Keratinocyte (primary cell): ENCODE results near the gene CPN2. TPM values are rescaled to one million over a fixed set of nuclear protein-coding genes. Genes with fewer than 3 reads are reported as not detected.

Source experiments
- DNase-seq: peaks from one replicate; pipeline ENCODE4 v3.0.0-alpha.2; 2011; ENCODE audit warnings: low read depth, missing footprints, low spot score
- FAIRE-seq: peaks from 2 replicates; lab custom pipeline; 2011; peaks lifted over from hg19 to GRCh38; lab: Jason Lieb, UNC
- H2AFZ ChIP-seq: 2 replicates; pipeline ENCODE4 v1.6.0; 2012; ENCODE audit warnings: low read length, control low read depth, inconsistent platforms; ENCODE audit not compliant: control insufficient read depth
- H3K27ac ChIP-seq: 2 replicates; pipeline ENCODE4 v1.5.1; 2011; ENCODE audit warnings: low read length; ENCODE audit not compliant: control insufficient read depth, insufficient read depth
- H3K27me3 ChIP-seq: 3 replicates; pipeline ENCODE4 v1.6.0; 2011; ENCODE audit warnings: low read length; ENCODE audit not compliant: control insufficient read depth, insufficient read depth; ENCODE audit errors: extremely low read depth
- H3K36me3 ChIP-seq, 2 experiments: 2 replicates in 1 of 2; 3 replicates in 1 of 2; pipeline ENCODE4 v1.5.1; 2011; ENCODE audit warnings: low read length in 2 of 2, mild to moderate bottlenecking in 1 of 2; ENCODE audit not compliant: control insufficient read depth in 2 of 2, insufficient read depth in 2 of 2; ENCODE audit errors: extremely low read depth in 1 of 2
- H3K4me1 ChIP-seq: 3 replicates; pipeline ENCODE4 v1.5.1; 2011; ENCODE audit warnings: low read length; ENCODE audit not compliant: control insufficient read depth, insufficient read depth; ENCODE audit errors: extremely low read depth
- H3K4me2 ChIP-seq: 3 replicates; pipeline ENCODE4 v1.6.0; 2011; ENCODE audit warnings: low read depth, low read length; ENCODE audit not compliant: control insufficient read depth, insufficient read depth; ENCODE audit errors: extremely low read depth
- H3K4me3 ChIP-seq, 3 experiments: fragments of 200-600 bp in 1 of 3; sonication (generic) in 1 of 3; 2 replicates in 2 of 3; 3 replicates in 1 of 3; pipeline ENCODE4 v1.5.1; 2011 to 2016; ENCODE audit warnings: low read length in 3 of 3, mild to moderate bottlenecking in 3 of 3, control low read depth in 2 of 3, inconsistent platforms in 1 of 3, low read depth in 1 of 3, mixed read lengths in 1 of 3, mixed run types in 1 of 3, moderate library complexity in 1 of 3; ENCODE audit not compliant: control insufficient read depth in 2 of 3, insufficient read depth in 2 of 3; ENCODE audit errors: extremely low read depth in 1 of 3
- H3K79me2 ChIP-seq: 2 replicates; pipeline ENCODE4 v1.6.0; 2012; ENCODE audit warnings: low read length; ENCODE audit not compliant: control insufficient read depth, insufficient read depth
- H3K9ac ChIP-seq: 3 replicates; pipeline ENCODE4 v1.6.0; 2011; ENCODE audit warnings: low read length; ENCODE audit not compliant: control insufficient read depth, insufficient read depth; ENCODE audit errors: extremely low read depth
- H3K9me1 ChIP-seq: 3 replicates; pipeline ENCODE4 v1.6.0; 2011; ENCODE audit warnings: low read length; ENCODE audit not compliant: control insufficient read depth, insufficient read depth; ENCODE audit errors: extremely low read depth
- H3K9me3 ChIP-seq: 2 replicates; pipeline ENCODE4 v1.5.1; 2012; ENCODE audit warnings: low read depth, low read length; ENCODE audit not compliant: control insufficient read depth
- H4K20me1 ChIP-seq: 3 replicates; pipeline ENCODE4 v1.6.0; 2011; ENCODE audit warnings: low read length; ENCODE audit not compliant: control insufficient read depth, insufficient read depth; ENCODE audit errors: extremely low read depth
- EZH2 ChIP-seq: IDR thresholded peaks from one replicate; pipeline ENCODE4 v1.6.1; 2012; ENCODE audit warnings: inconsistent platforms, mild to moderate bottlenecking, low read length, moderate library complexity
- dilution Hi-C: fragments of 300-500 bp; cut with MboI; formaldehyde crosslinking; loops from one replicate; pipeline ENCODE4 v1.7.0; 2020; ENCODE audit warnings: low sequenced_read_pairs; ENCODE audit not compliant: extremely low pct_ligation_motif_present
- polyA plus RNA-seq, 5 experiments: library from polyadenylated mRNA; depleted of rRNA in 3 of 5; stranded (reverse) in 3 of 5; stranded (forward) in 1 of 5; unstranded in 1 of 5; fragments of >200 nt; gene quantifications; 1 replicate in 1 of 5; 2 replicates in 3 of 5; 3 replicates in 1 of 5; pipeline versions ENCODE4 v1.2.1 to v1.2.3, GENCODE V29; 2011 to 2012; ENCODE audit warnings: missing spikeins in 2 of 5, low read depth in 1 of 5, low replicate concordance in 1 of 5
- TF ChIP-seq, protein P1 (sequence below), 3 experiments: IDR thresholded peaks in 1 of 3; conservative IDR thresholded peaks in 1 of 3; optimal IDR thresholded peaks in 1 of 3; 2 replicates in 2 of 3; 3 replicates in 1 of 3; pipeline versions ENCODE3 to v1.5.1; 2011; ENCODE audit warnings: low read length in 3 of 3, mild to moderate bottlenecking in 3 of 3, moderate library complexity in 2 of 3, control low read depth in 1 of 3, inconsistent platforms in 1 of 3; ENCODE audit not compliant: insufficient read depth in 2 of 3; ENCODE audit errors: extremely low read depth in 1 of 3

CPN2 gene
- polyA plus RNA-seq, 1 donor (not counting 4 experiments of a cell fraction or from before 2014, with no cell fraction given), result not detected

DNA sequence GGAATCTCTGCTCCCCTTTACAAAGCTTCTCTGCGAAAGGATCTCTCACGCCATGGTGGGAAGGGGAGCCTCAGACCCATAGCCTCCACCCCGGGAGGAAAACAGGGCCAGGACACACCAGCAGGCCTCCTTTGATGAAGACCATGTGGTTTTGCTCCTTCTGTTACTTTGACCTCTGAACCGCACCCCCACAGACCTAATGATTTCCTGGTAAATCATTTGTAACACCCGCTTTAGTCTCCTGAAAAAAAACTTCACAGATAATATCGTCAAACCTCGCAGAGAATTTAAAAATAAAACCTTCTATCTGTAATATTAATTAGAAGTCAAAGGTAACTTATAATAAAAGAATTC is 18.3 kb downstream of the CPN2 start:
- H3K9me1 ChIP-seq, result no peaks in the 10 kb centered on the region
- no peak overlapping the region for H3K9ac ChIP-seq
- no peak overlapping the region for H3K27ac ChIP-seq
- no peaks in the 10 kb centered on the region for H3K27me3 ChIP-seq
- H3K79me2 ChIP-seq, result no peaks in the 10 kb centered on the region
- dilution Hi-C loops, result no loop called here
- H3K4me2 ChIP-seq, result peak overlapping the region; percentile 84
- no peaks in the 10 kb centered on the region for H4K20me1 ChIP-seq
- FAIRE-seq, result no peak
- H3K9me3 ChIP-seq, result no peaks in the 10 kb centered on the region
- H3K36me3 ChIP-seq, result no peaks in the 10 kb centered on the region
- DNase-seq, result no peak
- H3K4me3 ChIP-seq, result no peak overlapping the region
- peaks cover 22% of the 10 kb centered on the region for H3K4me1 ChIP-seq
- no peak overlapping the region for H2AFZ ChIP-seq
- no peak for TF ChIP-seq EZH2
- TF ChIP-seq, protein P1, sequence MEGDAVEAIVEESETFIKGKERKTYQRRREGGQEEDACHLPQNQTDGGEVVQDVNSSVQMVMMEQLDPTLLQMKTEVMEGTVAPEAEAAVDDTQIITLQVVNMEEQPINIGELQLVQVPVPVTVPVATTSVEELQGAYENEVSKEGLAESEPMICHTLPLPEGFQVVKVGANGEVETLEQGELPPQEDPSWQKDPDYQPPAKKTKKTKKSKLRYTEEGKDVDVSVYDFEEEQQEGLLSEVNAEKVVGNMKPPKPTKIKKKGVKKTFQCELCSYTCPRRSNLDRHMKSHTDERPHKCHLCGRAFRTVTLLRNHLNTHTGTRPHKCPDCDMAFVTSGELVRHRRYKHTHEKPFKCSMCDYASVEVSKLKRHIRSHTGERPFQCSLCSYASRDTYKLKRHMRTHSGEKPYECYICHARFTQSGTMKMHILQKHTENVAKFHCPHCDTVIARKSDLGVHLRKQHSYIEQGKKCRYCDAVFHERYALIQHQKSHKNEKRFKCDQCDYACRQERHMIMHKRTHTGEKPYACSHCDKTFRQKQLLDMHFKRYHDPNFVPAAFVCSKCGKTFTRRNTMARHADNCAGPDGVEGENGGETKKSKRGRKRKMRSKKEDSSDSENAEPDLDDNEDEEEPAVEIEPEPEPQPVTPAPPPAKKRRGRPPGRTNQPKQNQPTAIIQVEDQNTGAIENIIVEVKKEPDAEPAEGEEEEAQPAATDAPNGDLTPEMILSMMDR (optimal IDR thresholded peaks at IDR 0.05 in 1 of 3, IDR thresholded peaks at IDR 0.05 in 1 of 3, conservative IDR thresholded peaks at IDR 0.05 in 1 of 3; ENCODE audit: extremely low read depth in 1 of 3, insufficient read depth in 2 of 3, low read length in 3 of 3), result no peak

GRCh38 chr3:194330579-194330978 is 20.5 kb downstream of the CPN2 start:
- Histone ChIP-seq H3K27ac (peak overlapping the region; percentile 62), H3K9me3 (peaks cover 1% of the 10 kb centered on the region), H3K79me2 (no peaks in the 10 kb centered on the region), H3K4me3 (no peak overlapping the region), H3K9me1 (no peaks in the 10 kb centered on the region), H3K9ac (no peak overlapping the region), H3K4me2 (peak overlapping the region; percentile 76), H4K20me1 (no peaks in the 10 kb centered on the region), H3K27me3 (no peaks in the 10 kb centered on the region), H2AFZ (peak overlapping the region; percentile 16), H3K36me3 (no peaks in the 10 kb centered on the region), H3K4me1 (peaks cover 31% of the 10 kb centered on the region)
- peak; percentile 83 for DNase-seq
- no peak for TF ChIP-seq EZH2
- TF ChIP-seq, protein P1 (optimal IDR thresholded peaks at IDR 0.05 in 1 of 3, IDR thresholded peaks at IDR 0.05 in 1 of 3, conservative IDR thresholded peaks at IDR 0.05 in 1 of 3; ENCODE audit: extremely low read depth in 1 of 3, insufficient read depth in 2 of 3, low read length in 3 of 3), result no peak
- dilution Hi-C loops, result no loop called here
- FAIRE-seq, result peak; percentile 67
